Measurements from ENCODE around the gene VENTX. TPM values are rescaled to one million over a fixed set of nuclear protein-coding genes. Genes with fewer than 3 reads are reported as not detected.

VENTX gene
- total RNA-seq, 2 experiments from 2014 or later, result not detected

- ChIA-PET POLR2A (no interaction called here), CTCF (no interaction called here)
- no peak for DNase-seq
- H3K27me3 Mint-ChIP-seq, result peaks cover 4% of the 10 kb centered on the region
- H3K4me1 Mint-ChIP-seq, result peaks cover 6% of the 10 kb centered on the region
- H3K4me3 Mint-ChIP-seq, result no peak overlapping the region
- no peaks in the 10 kb centered on the region for H3K9me3 Mint-ChIP-seq
- H3K36me3 Mint-ChIP-seq (ENCODE audit: low read depth), result no peaks in the 10 kb centered on the region
- H3K27ac Mint-ChIP-seq, result no peak overlapping the region
These were observed 13.9 kb downstream of the VENTX start for GRCh38 chr10:133251388-133252222.

- ChIA-PET CTCF (no interaction called here), POLR2A (no interaction called here)
- H3K27ac Mint-ChIP-seq, result no peak overlapping the region
- H3K4me1 Mint-ChIP-seq, result peaks cover 11% of the 10 kb centered on the region
- H3K27me3 Mint-ChIP-seq, result peaks cover 4% of the 10 kb centered on the region
- no peak overlapping the region for H3K4me3 Mint-ChIP-seq
- DNase-seq, result no peak
- H3K9me3 Mint-ChIP-seq, result no peaks in the 10 kb centered on the region
- no peaks in the 10 kb centered on the region for H3K36me3 Mint-ChIP-seq (ENCODE audit: low read depth)
These were observed 14.5 kb downstream of the VENTX start for GRCh38 chr10:133252223-133252552.

GRCh38 chr10:133253361-133253955, 15.8 kb downstream of the VENTX start:
- POLR2A ChIA-PET, result no interaction called here
- H3K27me3 Mint-ChIP-seq, result peaks cover 4% of the 10 kb centered on the region
- no peaks in the 10 kb centered on the region for H3K36me3 Mint-ChIP-seq (ENCODE audit: low read depth)
- peak overlapping the region; percentile 54 for H3K27ac Mint-ChIP-seq
- CTCF ChIA-PET, result no interaction called here
- no peak for DNase-seq
- peaks cover 24% of the 10 kb centered on the region for H3K4me1 Mint-ChIP-seq
- no peaks in the 10 kb centered on the region for H3K9me3 Mint-ChIP-seq
- no peak overlapping the region for H3K4me3 Mint-ChIP-seq

- H3K4me1 Mint-ChIP-seq, result peaks cover 32% of the 10 kb centered on the region
- H3K27me3 Mint-ChIP-seq, result peaks cover 4% of the 10 kb centered on the region
- POLR2A ChIA-PET, result no interaction called here
- no peak for DNase-seq
- no peaks in the 10 kb centered on the region for H3K9me3 Mint-ChIP-seq
- CTCF ChIA-PET, result interaction anchor here (0.6 to 1.6 kb wide), 3 partner anchors 19 to 53 kb away, joined by 3 to 4 read pairs (median 3); no protein-coding TSS in a partner anchor
- no peak overlapping the region for H3K27ac Mint-ChIP-seq
- H3K4me3 Mint-ChIP-seq, result no peak overlapping the region
- no peaks in the 10 kb centered on the region for H3K36me3 Mint-ChIP-seq (ENCODE audit: low read depth)
These were observed 16.9 kb downstream of the VENTX start for GRCh38 chr10:133254421-133255120.

- H3K4me1 Mint-ChIP-seq, result peaks cover 39% of the 10 kb centered on the region
- no peak overlapping the region for H3K27ac Mint-ChIP-seq
- ChIA-PET CTCF (interaction anchor here (0.6 to 1.6 kb wide), 4 partner anchors 20 to 111 kb away, joined by 3 to 4 read pairs (median 3); no protein-coding TSS in a partner anchor), POLR2A (no interaction called here)
- no peak for DNase-seq
- no peaks in the 10 kb centered on the region for H3K9me3 Mint-ChIP-seq
- H3K36me3 Mint-ChIP-seq (ENCODE audit: low read depth), result no peaks in the 10 kb centered on the region
- H3K4me3 Mint-ChIP-seq, result no peak overlapping the region
- peaks cover 2% of the 10 kb centered on the region for H3K27me3 Mint-ChIP-seq
These were observed 17.7 kb downstream of the VENTX start for GRCh38 chr10:133255323-133255722.

GRCh38 chr10:133257489-133258065, 19.9 kb downstream of the VENTX start:
- Mint-ChIP-seq H3K9me3 (no peaks in the 10 kb centered on the region), H3K36me3 (ENCODE audit: low read depth) (no peaks in the 10 kb centered on the region), H3K4me1 (peaks cover 54% of the 10 kb centered on the region), H3K4me3 (peak overlapping the region; percentile 6), H3K27me3 (no peaks in the 10 kb centered on the region), H3K27ac (peak overlapping the region; percentile 94)
- POLR2A ChIA-PET, result no interaction called here
- peak; percentile 35 for DNase-seq
- CTCF ChIA-PET, result interaction anchor here (0.6 to 0.7 kb wide), 2 partner anchors 12 to 127 kb away, joined by 3 read pairs; no protein-coding TSS in a partner anchor

GRCh38 chr10:133258066-133258817, 20.6 kb downstream of the VENTX start:
- no peaks in the 10 kb centered on the region for H3K27me3 Mint-ChIP-seq
- H3K4me1 Mint-ChIP-seq, result peaks cover 61% of the 10 kb centered on the region
- peak overlapping the region; percentile 94 for H3K27ac Mint-ChIP-seq
- ChIA-PET CTCF (interaction anchor here (0.8 to 1.9 kb wide), 4 partner anchors 12 to 53 kb away, joined by 3 to 11 read pairs (median 6); partner anchors contain the start of gene ADAM8), POLR2A (interaction anchor here (1.0 kb wide), 1 partner anchor 133 kb away, joined by 3 read pairs; no protein-coding TSS in a partner anchor)
- no peaks in the 10 kb centered on the region for H3K9me3 Mint-ChIP-seq
- H3K36me3 Mint-ChIP-seq (ENCODE audit: low read depth), result peaks cover 2% of the 10 kb centered on the region
- H3K4me3 Mint-ChIP-seq, result peak overlapping the region; percentile 51
- peak; percentile 54 for DNase-seq

- no peaks in the 10 kb centered on the region for H3K9me3 Mint-ChIP-seq
- H3K4me1 Mint-ChIP-seq, result peaks cover 69% of the 10 kb centered on the region
- peaks cover 6% of the 10 kb centered on the region for H3K36me3 Mint-ChIP-seq (ENCODE audit: low read depth)
- H3K27me3 Mint-ChIP-seq, result no peaks in the 10 kb centered on the region
- ChIA-PET POLR2A (interaction anchor here (0.8 to 1.1 kb wide), 3 partner anchors 16 to 132 kb away, joined by 3 to 4 read pairs (median 3); no protein-coding TSS in a partner anchor), CTCF (interaction anchor here (0.8 to 1.9 kb wide), 7 partner anchors 13 to 71 kb away, joined by 3 to 11 read pairs (median 4); partner anchors contain the start of gene ADAM8)
- peak; percentile 87 for DNase-seq
- H3K27ac Mint-ChIP-seq, result peak overlapping the region; percentile 99
- peak overlapping the region; percentile 58 for H3K4me3 Mint-ChIP-seq
These were observed 21.4 kb downstream of the VENTX start for GRCh38 chr10:133258818-133259601.

GRCh38 chr10:133259602-133259989, 21.9 kb downstream of the VENTX start:
- Mint-ChIP-seq H3K9me3 (no peaks in the 10 kb centered on the region), H3K36me3 (ENCODE audit: low read depth) (peaks cover 12% of the 10 kb centered on the region), H3K4me1 (peaks cover 75% of the 10 kb centered on the region), H3K27me3 (no peaks in the 10 kb centered on the region), H3K4me3 (peak overlapping the region; percentile 58), H3K27ac (peak overlapping the region; percentile 99)
- ChIA-PET CTCF (interaction anchor here (0.8 to 1.9 kb wide), 6 partner anchors 14 to 70 kb away, joined by 3 to 11 read pairs (median 4); partner anchors contain the start of gene ADAM8), POLR2A (interaction anchor here (0.8 to 1.1 kb wide), 2 partner anchors 16 to 19 kb away, joined by 3 to 4 read pairs; no protein-coding TSS in a partner anchor)
- no peak for DNase-seq

- peaks cover 88% of the 10 kb centered on the region for H3K4me1 Mint-ChIP-seq
- peaks cover 23% of the 10 kb centered on the region for H3K36me3 Mint-ChIP-seq (ENCODE audit: low read depth)
- peak overlapping the region; percentile 99 for H3K27ac Mint-ChIP-seq
- DNase-seq, result peak; percentile 57
- CTCF ChIA-PET, result interaction anchor here (0.9 to 1.0 kb wide), 3 partner anchors 19 to 63 kb away, joined by 3 to 5 read pairs (median 3); no protein-coding TSS in a partner anchor
- no peaks in the 10 kb centered on the region for H3K9me3 Mint-ChIP-seq
- peak overlapping the region; percentile 75 for H3K4me3 Mint-ChIP-seq
- no peaks in the 10 kb centered on the region for H3K27me3 Mint-ChIP-seq
- POLR2A ChIA-PET, result no interaction called here
These were observed 23.5 kb downstream of the VENTX start for GRCh38 chr10:133260895-133261725.
